B cell (primary cell): Measurements from ENCODE around the gene INSL4.

Source experiments
- EZH2 ChIP-seq: IDR thresholded peaks from 2 replicates; pipeline ENCODE4 v1.6.1; 2012; ENCODE audit warnings: borderline replicate concordance, low read depth, mild to moderate bottlenecking, moderate library complexity, low read length; ENCODE audit not compliant: insufficient read depth, poor library complexity, severe bottlenecking
- TF ChIP-seq, protein P1 (sequence below): fragments of 200-600 bp; IDR thresholded peaks from one replicate; pipeline ENCODE4 v1.8.0; 2022; ENCODE audit warnings: antibody characterized with exemption, mild to moderate bottlenecking

DNA sequence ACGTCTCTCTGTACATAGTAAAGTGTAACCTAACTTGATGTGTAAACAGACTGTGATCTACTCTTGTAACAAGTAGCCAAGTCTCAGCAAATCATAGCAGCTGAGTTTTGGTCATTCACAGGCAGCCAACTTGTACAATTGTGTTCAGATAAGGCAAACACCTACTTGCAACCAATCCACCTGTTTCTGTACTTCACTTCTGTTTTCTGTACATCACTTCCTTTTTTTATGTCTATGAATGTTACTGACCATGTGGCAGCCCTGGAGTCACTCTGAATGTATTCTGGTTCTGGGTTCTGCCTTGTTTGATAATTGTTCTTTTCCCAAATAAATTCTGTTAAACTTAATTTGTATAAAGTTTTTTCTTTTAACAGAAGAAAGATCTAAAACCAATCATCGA, 47.3 kb downstream of the INSL4 start:
- TF ChIP-seq, protein P1, sequence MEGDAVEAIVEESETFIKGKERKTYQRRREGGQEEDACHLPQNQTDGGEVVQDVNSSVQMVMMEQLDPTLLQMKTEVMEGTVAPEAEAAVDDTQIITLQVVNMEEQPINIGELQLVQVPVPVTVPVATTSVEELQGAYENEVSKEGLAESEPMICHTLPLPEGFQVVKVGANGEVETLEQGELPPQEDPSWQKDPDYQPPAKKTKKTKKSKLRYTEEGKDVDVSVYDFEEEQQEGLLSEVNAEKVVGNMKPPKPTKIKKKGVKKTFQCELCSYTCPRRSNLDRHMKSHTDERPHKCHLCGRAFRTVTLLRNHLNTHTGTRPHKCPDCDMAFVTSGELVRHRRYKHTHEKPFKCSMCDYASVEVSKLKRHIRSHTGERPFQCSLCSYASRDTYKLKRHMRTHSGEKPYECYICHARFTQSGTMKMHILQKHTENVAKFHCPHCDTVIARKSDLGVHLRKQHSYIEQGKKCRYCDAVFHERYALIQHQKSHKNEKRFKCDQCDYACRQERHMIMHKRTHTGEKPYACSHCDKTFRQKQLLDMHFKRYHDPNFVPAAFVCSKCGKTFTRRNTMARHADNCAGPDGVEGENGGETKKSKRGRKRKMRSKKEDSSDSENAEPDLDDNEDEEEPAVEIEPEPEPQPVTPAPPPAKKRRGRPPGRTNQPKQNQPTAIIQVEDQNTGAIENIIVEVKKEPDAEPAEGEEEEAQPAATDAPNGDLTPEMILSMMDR, result no peak
- TF ChIP-seq EZH2, result no peak
